ENCODE measurements around the gene AAMP. TPM values are rescaled to one million over a fixed set of nuclear protein-coding genes. Genes with fewer than 3 reads are reported as not detected.

AAMP gene
- polyA plus RNA-seq, 1 experiment, result 51.6 TPM

DNA sequence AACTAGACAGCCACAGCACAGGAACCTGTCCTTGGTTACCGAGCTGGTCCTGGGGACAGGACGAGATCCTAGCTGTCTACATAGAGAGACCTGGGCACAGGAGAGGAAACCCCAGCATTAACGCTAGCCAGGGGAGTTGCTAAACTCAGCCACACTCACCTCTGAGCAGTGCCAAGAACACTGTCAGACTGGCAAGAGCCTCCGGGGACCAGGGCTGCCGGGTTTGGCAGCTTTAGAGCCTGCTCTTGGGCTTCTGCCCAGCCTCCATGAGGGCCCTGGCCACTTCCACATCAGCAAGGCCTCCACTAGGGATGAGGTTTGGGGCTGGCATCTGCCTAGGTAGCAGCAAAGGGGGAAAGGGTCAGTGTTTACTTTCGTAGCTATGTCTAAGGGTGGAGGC, 15.7 kb upstream of the AAMP start:
- Histone ChIP-seq H3K9me3 (ENCODE audit: control insufficient read depth, insufficient read depth, low read length) (no peaks in the 10 kb centered on the region), H3K27me3 (ENCODE audit: control insufficient read depth, insufficient read depth, low read length) (no peaks in the 10 kb centered on the region), H3K4me3 (ENCODE audit: low read depth, low read length) (peak overlapping the region; percentile 64), H3K27ac (ENCODE audit: low read depth, low read length) (peak overlapping the region; percentile 100)
- ChIA-PET CTCF (interaction anchor here (2.0 to 4.7 kb wide), 4 partner anchors 10 to 110 kb away, joined by 9 to 35 read pairs (median 15); partner anchors contain the start of gene PNKD), POLR2A (interaction anchor here (0.5 to 2.5 kb wide), 2 partner anchors 10 to 85 kb away, joined by 3 to 13 read pairs; no protein-coding TSS in a partner anchor)
- no peak for TF ChIP-seq CTCF (IDR thresholded peaks at IDR 0.05; ENCODE audit: low read depth, low read length)
- DNase-seq (ENCODE audit: low read depth, low spot score), result no peak

GRCh38 chr2:218284106-218284811, 14.3 kb upstream of the AAMP start:
- peak overlapping the region; percentile 47 for H3K27ac ChIP-seq (ENCODE audit: low read depth, low read length)
- CTCF ChIA-PET, result interaction anchor here (0.7 to 4.7 kb wide), 4 partner anchors 8 to 72 kb away, joined by 3 to 35 read pairs (median 7); partner anchors contain the start of genes CATIP and PNKD
- no peak overlapping the region for H3K4me3 ChIP-seq (ENCODE audit: low read depth, low read length)
- TF ChIP-seq CTCF (IDR thresholded peaks at IDR 0.05; ENCODE audit: low read depth, low read length), result no peak
- H3K9me3 ChIP-seq (ENCODE audit: control insufficient read depth, insufficient read depth, low read length), result no peaks in the 10 kb centered on the region
- POLR2A ChIA-PET, result interaction anchor here (0.9 to 1.0 kb wide), 2 partner anchors 11 to 114 kb away, joined by 3 to 4 read pairs; no protein-coding TSS in a partner anchor
- H3K27me3 ChIP-seq (ENCODE audit: control insufficient read depth, insufficient read depth, low read length), result no peaks in the 10 kb centered on the region
- DNase-seq (ENCODE audit: low read depth, low spot score), result peak; percentile 39

DNA sequence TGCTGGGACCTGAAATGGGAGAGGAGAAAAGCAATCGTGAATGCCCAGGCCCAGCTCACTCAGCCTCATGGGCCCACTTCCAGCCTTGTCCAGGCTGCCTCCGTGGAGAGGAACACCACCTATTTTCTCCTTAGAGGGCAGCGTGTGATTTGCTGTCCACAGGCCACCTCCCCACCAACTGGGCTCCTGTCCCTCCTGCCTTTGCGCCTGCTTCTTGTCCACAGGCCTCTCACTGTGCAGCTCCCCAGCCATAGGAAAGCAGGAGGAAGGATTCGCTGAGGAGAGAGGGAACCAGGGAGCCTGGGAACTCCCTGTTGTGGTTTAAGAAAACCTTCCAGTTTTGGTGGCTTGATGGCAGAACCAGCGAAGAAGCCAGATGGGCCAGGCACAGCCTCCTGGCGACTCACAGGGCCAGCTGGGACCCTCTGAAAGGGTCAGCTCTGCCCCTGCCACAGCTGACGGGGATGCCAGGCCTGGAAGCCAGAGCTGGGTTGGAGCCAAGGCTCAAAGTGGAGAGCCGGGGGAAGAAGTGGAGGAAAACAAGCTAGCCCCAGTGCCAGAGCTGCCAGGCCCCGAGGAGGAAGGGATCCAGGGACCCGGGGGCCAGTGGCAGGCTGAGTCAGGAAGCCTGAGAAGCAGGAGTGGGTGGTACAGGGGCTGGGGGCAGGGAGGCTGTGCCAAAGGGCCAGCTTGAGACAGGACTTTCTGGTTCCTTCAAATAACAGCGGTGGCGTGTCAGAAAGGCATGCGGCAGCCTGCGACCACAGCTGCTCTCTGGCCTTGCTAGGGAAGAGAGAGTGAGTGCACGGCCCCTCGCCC, 12.4 kb upstream of the AAMP start:
- peak overlapping the region; percentile 77 for H3K27ac ChIP-seq (ENCODE audit: low read depth, low read length)
- CTCF ChIA-PET, result interaction anchor here (1.8 to 4.7 kb wide), 2 partner anchors 10 kb away, joined by 3 to 35 read pairs; partner anchors contain the start of gene PNKD

DNA sequence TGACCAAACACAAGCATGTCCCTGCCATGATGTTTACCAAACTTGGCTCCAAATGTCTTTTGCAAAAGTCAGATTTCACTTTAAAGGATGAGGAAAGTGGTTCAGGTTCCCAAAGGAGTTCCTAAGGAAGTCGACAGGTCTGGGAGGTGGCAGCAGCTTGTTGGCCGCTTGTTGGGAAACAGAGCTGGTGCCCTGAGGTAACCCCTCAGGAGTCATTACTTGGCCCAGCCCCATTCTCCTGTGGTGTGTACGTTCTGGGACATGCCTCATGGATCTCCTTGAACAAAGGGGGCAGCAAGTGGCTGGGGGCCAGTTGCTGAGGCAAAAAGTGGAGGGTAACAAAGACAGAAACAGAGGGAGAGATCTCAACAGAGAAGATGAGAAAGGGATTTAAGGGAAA, 11.5 kb upstream of the AAMP start:
- no peaks in the 10 kb centered on the region for H3K27me3 ChIP-seq (ENCODE audit: control insufficient read depth, insufficient read depth, low read length)
- no peaks in the 10 kb centered on the region for H3K9me3 ChIP-seq (ENCODE audit: control insufficient read depth, insufficient read depth, low read length)
- POLR2A ChIA-PET, result interaction anchor here (0.7 kb wide), 1 partner anchor 77 kb away, joined by 3 read pairs; no protein-coding TSS in a partner anchor
- no peak for TF ChIP-seq CTCF (IDR thresholded peaks at IDR 0.05; ENCODE audit: low read depth, low read length)
- H3K4me3 ChIP-seq (ENCODE audit: low read depth, low read length), result no peak overlapping the region
- H3K27ac ChIP-seq (ENCODE audit: low read depth, low read length), result peak overlapping the region; percentile 77
- no peak for DNase-seq (ENCODE audit: low read depth, low spot score)
- CTCF ChIA-PET, result interaction anchor here (1.8 to 4.7 kb wide), 2 partner anchors 9 to 11 kb away, joined by 3 to 35 read pairs; partner anchors contain the start of gene PNKD

More for the DNA sequence above, 12.4 kb upstream of the AAMP start:
- Histone ChIP-seq H3K9me3 (ENCODE audit: control insufficient read depth, insufficient read depth, low read length) (no peaks in the 10 kb centered on the region), H3K4me3 (ENCODE audit: low read depth, low read length) (no peak overlapping the region), H3K27me3 (ENCODE audit: control insufficient read depth, insufficient read depth, low read length) (no peaks in the 10 kb centered on the region)
- DNase-seq (ENCODE audit: low read depth, low spot score), result no peak
- no peak for TF ChIP-seq CTCF (IDR thresholded peaks at IDR 0.05; ENCODE audit: low read depth, low read length)
- POLR2A ChIA-PET, result interaction anchor here (0.9 kb wide), 1 partner anchor 12 kb away, joined by 3 read pairs; the partner anchor contains the start of genes AAMP and PNKD
